ENCODE data around the gene HIGD1C. TPM values are rescaled to one million over a fixed set of nuclear protein-coding genes. Genes with fewer than 3 reads are reported as not detected.

The HIGD1C gene
- total RNA-seq, 1 experiment from 2014 or later = not detected

GRCh38 chr12:50928392-50928791 is 24.0 kb upstream of the HIGD1C start:
- Mint-ChIP-seq H3K9me3 (no peaks in the 10 kb centered on the region), H3K4me1 (peaks cover 32 to 55% of the 10 kb centered on the region in 2 experiments), H3K27me3 (ENCODE audit: low read depth) (no peaks in the 10 kb centered on the region), H3K36me3 (ENCODE audit: insufficient read depth in 1 of 3, low read depth in 3 of 3) (peaks cover 0 to 8% (median 8%) of the 10 kb centered on the region in 3 experiments; a peak in 5 of 7 replicates), H3K27ac (peak overlapping the region in 2 of 3 experiments; percentile 4 to 31; a peak in 3 of 7 replicates), H3K4me3 (no peak overlapping the region)
- Histone ChIP-seq H4K20me1 (ENCODE audit: control insufficient read depth, insufficient read depth, insufficient read length) (no peaks in the 10 kb centered on the region), H3K23me2 (ENCODE audit: insufficient read length, low read depth, low read length, poor library complexity, severe bottlenecking) (peaks cover 6% of the 10 kb centered on the region), H4K91ac (ENCODE audit: insufficient read length, low read depth, low read length) (no peak overlapping the region), H3K27ac (ENCODE audit: insufficient read length, low read depth, low read length) (no peak overlapping the region), H4K8ac (replicated peaks; ENCODE audit: insufficient read length, low read depth, low read length) (no peak overlapping the region), H3K56ac (ENCODE audit: insufficient read length, low read depth, low read length) (no peak overlapping the region), H2BK12ac (ENCODE audit: insufficient read length, low read depth, low read length) (no peak overlapping the region), H3K4ac (ENCODE audit: low read depth, low read length) (no peak overlapping the region), H3K4me2 (ENCODE audit: insufficient read depth, insufficient read length, low read length) (no peak overlapping the region), H3K79me1 (ENCODE audit: insufficient read depth, low read depth, low read length, poor library complexity, severe bottlenecking) (no peaks in the 10 kb centered on the region), H2BK120ac (ENCODE audit: low read depth, low read length, poor library complexity, severe bottlenecking) (no peak overlapping the region), H3K23ac (ENCODE audit: insufficient read length, low read depth, low read length) (no peak overlapping the region), H3K9me3 (ENCODE audit: control insufficient read depth, low read depth, low read length) (no peaks in the 10 kb centered on the region), H3K14ac (ENCODE audit: insufficient read depth, low read length) (no peak overlapping the region), H2AFZ (ENCODE audit: low read length) (no peak overlapping the region), H4K5ac (ENCODE audit: insufficient read length, low read depth, low read length) (no peak overlapping the region), H2AK5ac (ENCODE audit: insufficient read length, low read length) (no peak overlapping the region), H3K27me3 (ENCODE audit: insufficient read depth, low read length) (no peaks in the 10 kb centered on the region), H3K4me1 (ENCODE audit: insufficient read depth, low read length) (no peaks in the 10 kb centered on the region; the same call in 1 of the 2 replicates), H3K9ac (ENCODE audit: extremely low read depth, insufficient read length, low read length) (no peak overlapping the region), H2BK15ac (ENCODE audit: low read depth, low read length) (no peak overlapping the region), H3K18ac (ENCODE audit: insufficient read length, low read depth, low read length) (no peak overlapping the region), H2BK5ac (ENCODE audit: insufficient read length, low read length) (no peak overlapping the region), H2BK20ac (ENCODE audit: low read depth, low read length, poor library complexity, severe bottlenecking) (no peak overlapping the region), H3K79me2 (ENCODE audit: insufficient read depth, low read length) (no peaks in the 10 kb centered on the region; the same call in 1 of the 2 replicates), H3T11ph (ENCODE audit: low read length) (no peak overlapping the region)
- DNase-seq = no peak
- no peak for TF ChIP-seq CTCF (conservative IDR thresholded peaks at IDR 0.05)
- no CpG with 5 or more reads among the region's 3 CpGs for WGBS (ENCODE audit: extremely low coverage, insufficient read length, low lambda C conversion rate)

All from H9 (cell line).